CD8-positive, alpha-beta memory T cell (primary cell): ENCODE data around the gene AMY1B. TPM values are rescaled to one million over a fixed set of nuclear protein-coding genes. Genes with fewer than 3 reads are reported as not detected.
"Not testable (repeated sequence)": the region's sequence is repeated elsewhere in the genome, so short reads cannot be mapped to it uniquely, and the experiment has no call there.

Experiments used
- CTCF ChIA-PET: fragments of 350-600 bp; sonication (Branson Sonifier 250); formaldehyde crosslinking; loops from one replicate; lab custom pipeline; 2021; ENCODE audit warnings: antibody characterized with exemption; lab: Charles Lee
- POLR2A ChIA-PET: fragments of 350-600 bp; sonication (Branson Sonifier 250); formaldehyde crosslinking; loops from one replicate; lab custom pipeline; 2021; ENCODE audit warnings: antibody characterized with exemption; lab: Charles Lee
- DNase-seq, 5 donors: peaks; one replicate each; pipeline versions ENCODE4 v3.0.0 to v3.0.0-alpha.2; 2020 to 2022; ENCODE audit warnings: mixed read lengths in 1 of 5
- H3K27ac ChIP-seq: one replicate; pipeline ENCODE4 v1.7.0; 2013; ENCODE audit warnings: low read depth, mild to moderate bottlenecking, low read length, moderate library complexity
- H3K27me3 ChIP-seq: 2 replicates; pipeline ENCODE4 v1.7.0; 2013; ENCODE audit warnings: low read length, mild to moderate bottlenecking; ENCODE audit not compliant: insufficient read depth, poor library complexity, severe bottlenecking
- H3K36me3 ChIP-seq: 2 replicates; pipeline ENCODE4 v1.7.0; 2013; ENCODE audit warnings: mild to moderate bottlenecking, low read length, moderate library complexity; ENCODE audit not compliant: insufficient read depth
- H3K4me1 ChIP-seq: 2 replicates; pipeline ENCODE4 v1.7.0; 2013; ENCODE audit warnings: mild to moderate bottlenecking, low read length, moderate library complexity; ENCODE audit not compliant: insufficient read depth
- H3K4me3 ChIP-seq: 2 replicates; pipeline ENCODE4 v1.7.0; 2013; ENCODE audit warnings: mild to moderate bottlenecking, low read length
- H3K9me3 ChIP-seq: 2 replicates; pipeline ENCODE4 v1.7.0; 2013; ENCODE audit warnings: mild to moderate bottlenecking, low read length
- H3K27ac Mint-ChIP-seq, 8 donors: one replicate each; pipeline ENCODE4 v1.8.0; 2020 to 2021; ENCODE audit warnings: mixed read lengths in 8 of 8, mild to moderate bottlenecking in 6 of 8, inconsistent platforms in 3 of 8, moderate library complexity in 3 of 8
- H3K27me3 Mint-ChIP-seq, 2 donors: one replicate each; pipeline ENCODE4 v1.8.0; 2020 to 2021; ENCODE audit warnings: mixed read lengths in 2 of 2, mild to moderate bottlenecking in 1 of 2, moderate library complexity in 1 of 2
- H3K36me3 Mint-ChIP-seq, 3 donors: one replicate each; pipeline ENCODE4 v1.8.0; 2020 to 2021; ENCODE audit warnings: mixed read lengths in 3 of 3, inconsistent platforms in 1 of 3, mild to moderate bottlenecking in 1 of 3
- H3K4me1 Mint-ChIP-seq, 3 donors: one replicate each; pipeline ENCODE4 v1.8.0; 2020 to 2021; ENCODE audit warnings: mixed read lengths in 3 of 3, inconsistent platforms in 1 of 3, mild to moderate bottlenecking in 1 of 3
- H3K4me3 Mint-ChIP-seq, 7 donors: one replicate each; pipeline ENCODE4 v1.8.0; 2020 to 2021; ENCODE audit warnings: mixed read lengths in 7 of 7, mild to moderate bottlenecking in 6 of 7, moderate library complexity in 4 of 7, inconsistent platforms in 2 of 7
- H3K9me3 Mint-ChIP-seq, 5 donors: one replicate each; pipeline ENCODE4 v1.8.0; 2020 to 2022; ENCODE audit warnings: mixed read lengths in 5 of 5, mild to moderate bottlenecking in 3 of 5, moderate library complexity in 2 of 5, inconsistent platforms in 1 of 5
- polyA plus RNA-seq: library from polyadenylated mRNA; unstranded; fragments of 300-500 nt; fragmentation: Illumina TruSeq; gene quantifications from one replicate; pipeline ENCODE4 v1.2.3, GENCODE V29; 2021
- total RNA-seq, 2 experiments: library from RNA; stranded (reverse); gene quantifications; one replicate each; pipeline ENCODE4 v1.2.3, GENCODE V29; 2021

AMY1B gene
- total and polyA plus RNA-seq, 3 experiments from 2014 or later: not detected

- H3K27ac ChIP-seq, H3K4me1 Mint-ChIP-seq, H3K4me1 ChIP-seq, H3K27ac Mint-ChIP-seq, H3K9me3 ChIP-seq, CTCF ChIA-PET, H3K4me3 ChIP-seq, DNase-seq, H3K9me3 Mint-ChIP-seq, POLR2A ChIA-PET, H3K27me3 ChIP-seq, H3K4me3 Mint-ChIP-seq, H3K27me3 Mint-ChIP-seq, H3K36me3 Mint-ChIP-seq, H3K36me3 ChIP-seq: not testable (repeated sequence)
Measured at GRCh38 chr1:103701256-103701655, 5.2 kb upstream of the AMY1B start.

- H3K9me3 Mint-ChIP-seq, H3K4me1 Mint-ChIP-seq, H3K36me3 ChIP-seq, DNase-seq, H3K4me1 ChIP-seq, H3K36me3 Mint-ChIP-seq, H3K27ac Mint-ChIP-seq, POLR2A ChIA-PET, H3K4me3 ChIP-seq, H3K27me3 Mint-ChIP-seq, H3K27ac ChIP-seq, CTCF ChIA-PET, H3K27me3 ChIP-seq, H3K9me3 ChIP-seq, H3K4me3 Mint-ChIP-seq: not testable (repeated sequence)
Measured at GRCh38 chr1:103700669-103701068, 4.7 kb upstream of the AMY1B start.

- H3K4me1 Mint-ChIP-seq, H3K36me3 ChIP-seq, H3K27me3 ChIP-seq, H3K4me3 Mint-ChIP-seq, H3K4me1 ChIP-seq, H3K27me3 Mint-ChIP-seq, H3K36me3 Mint-ChIP-seq, H3K9me3 ChIP-seq, H3K27ac ChIP-seq, POLR2A ChIA-PET, H3K9me3 Mint-ChIP-seq, DNase-seq, CTCF ChIA-PET, H3K4me3 ChIP-seq, H3K27ac Mint-ChIP-seq: not testable (repeated sequence)
Measured at GRCh38 chr1:103697430-103697829, 1.4 kb upstream of the AMY1B start.

- H3K9me3 Mint-ChIP-seq, H3K27me3 ChIP-seq, H3K36me3 Mint-ChIP-seq, H3K9me3 ChIP-seq, CTCF ChIA-PET, POLR2A ChIA-PET, H3K27ac ChIP-seq, H3K36me3 ChIP-seq, H3K4me1 ChIP-seq, H3K4me3 Mint-ChIP-seq, DNase-seq, H3K27ac Mint-ChIP-seq, H3K27me3 Mint-ChIP-seq, H3K4me3 ChIP-seq, H3K4me1 Mint-ChIP-seq: not testable (repeated sequence)
Measured at GRCh38 chr1:103676335-103676734, 19.7 kb downstream of the AMY1B start.

- CTCF ChIA-PET, H3K9me3 Mint-ChIP-seq, H3K36me3 Mint-ChIP-seq: not testable (repeated sequence)
Measured at GRCh38 chr1:103655460-103655859, 40.5 kb downstream of the AMY1B start, which contains the start of gene AMY1A. TSS of gene AMY1A (plus strand) at chr1:103655760. CDS start at chr1:103656331, 571 bp downstream.

GRCh38 chr1:103654133-103654532, 41.9 kb downstream of the AMY1B start:
- H3K4me1 ChIP-seq, H3K9me3 ChIP-seq, H3K4me1 Mint-ChIP-seq, H3K4me3 ChIP-seq, H3K36me3 Mint-ChIP-seq, H3K27ac ChIP-seq, CTCF ChIA-PET, POLR2A ChIA-PET, H3K9me3 Mint-ChIP-seq, H3K27ac Mint-ChIP-seq, H3K27me3 Mint-ChIP-seq, H3K27me3 ChIP-seq, DNase-seq, H3K36me3 ChIP-seq, H3K4me3 Mint-ChIP-seq: not testable (repeated sequence)

More at GRCh38 chr1:103655460-103655859, 40.5 kb downstream of the AMY1B start, which contains the start of gene AMY1A:
- H3K4me3 Mint-ChIP-seq, H3K9me3 ChIP-seq, DNase-seq, H3K27me3 Mint-ChIP-seq, POLR2A ChIA-PET, H3K36me3 ChIP-seq, H3K4me3 ChIP-seq, H3K27me3 ChIP-seq, H3K27ac Mint-ChIP-seq, H3K4me1 Mint-ChIP-seq, H3K4me1 ChIP-seq, H3K27ac ChIP-seq: not testable (repeated sequence)

GRCh38 chr1:103650889-103651288, 45.1 kb downstream of the AMY1B start:
- POLR2A ChIA-PET, CTCF ChIA-PET, H3K36me3 Mint-ChIP-seq, DNase-seq, H3K4me1 Mint-ChIP-seq, H3K4me3 Mint-ChIP-seq, H3K27me3 ChIP-seq, H3K27ac ChIP-seq, H3K4me1 ChIP-seq, H3K27me3 Mint-ChIP-seq, H3K36me3 ChIP-seq, H3K27ac Mint-ChIP-seq, H3K9me3 Mint-ChIP-seq, H3K9me3 ChIP-seq, H3K4me3 ChIP-seq: not testable (repeated sequence)

GRCh38 chr1:103650305-103650704, 45.7 kb downstream of the AMY1B start:
- CTCF ChIA-PET, H3K4me3 Mint-ChIP-seq, H3K36me3 Mint-ChIP-seq, H3K36me3 ChIP-seq, H3K4me3 ChIP-seq, H3K4me1 ChIP-seq, H3K27ac ChIP-seq, H3K4me1 Mint-ChIP-seq, H3K27me3 Mint-ChIP-seq, H3K27me3 ChIP-seq, H3K9me3 Mint-ChIP-seq, H3K27ac Mint-ChIP-seq, POLR2A ChIA-PET, H3K9me3 ChIP-seq, DNase-seq: not testable (repeated sequence)

- POLR2A ChIA-PET, H3K27me3 Mint-ChIP-seq, H3K4me3 ChIP-seq, H3K9me3 Mint-ChIP-seq, H3K27ac ChIP-seq, H3K4me1 ChIP-seq, CTCF ChIA-PET, H3K4me3 Mint-ChIP-seq, H3K27ac Mint-ChIP-seq, H3K36me3 ChIP-seq, DNase-seq, H3K4me1 Mint-ChIP-seq, H3K27me3 ChIP-seq, H3K36me3 Mint-ChIP-seq, H3K9me3 ChIP-seq: not testable (repeated sequence)
Measured at GRCh38 chr1:103643908-103644307, 52.1 kb downstream of the AMY1B start.
